GM12873 (cell line): Measurements from ENCODE around the gene EFNA3.

Experiments used
- TF ChIP-seq, protein P1 (sequence below): IDR thresholded peaks from 2 replicates; pipeline ENCODE4 v1.5.1; 2012; ENCODE audit warnings: low read depth, mild to moderate bottlenecking, moderate library complexity, low read length, control low read depth; ENCODE audit not compliant: insufficient read depth; ENCODE audit errors: missing control alignments

The EFNA3 gene

DNA sequence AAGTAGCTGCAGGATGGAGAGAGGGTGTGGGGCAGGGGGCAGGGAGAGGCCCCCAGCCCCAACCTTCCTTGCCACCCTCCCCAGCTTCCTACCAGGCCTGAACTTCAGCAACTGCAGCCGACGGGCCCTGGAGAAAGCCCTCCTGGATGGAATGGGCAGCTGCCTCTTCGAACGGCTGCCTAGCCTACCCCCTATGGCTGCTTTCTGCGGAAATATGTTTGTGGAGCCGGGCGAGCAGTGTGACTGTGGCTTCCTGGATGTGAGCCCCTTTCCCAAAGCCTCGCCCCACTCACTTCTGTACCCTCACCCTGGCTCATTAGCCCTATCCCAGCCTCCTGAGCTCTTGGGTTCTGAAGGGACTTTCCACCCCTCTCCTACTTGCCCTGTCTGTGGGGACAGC lies 21.5 kb upstream of the EFNA3 start:
- TF ChIP-seq, protein P1, sequence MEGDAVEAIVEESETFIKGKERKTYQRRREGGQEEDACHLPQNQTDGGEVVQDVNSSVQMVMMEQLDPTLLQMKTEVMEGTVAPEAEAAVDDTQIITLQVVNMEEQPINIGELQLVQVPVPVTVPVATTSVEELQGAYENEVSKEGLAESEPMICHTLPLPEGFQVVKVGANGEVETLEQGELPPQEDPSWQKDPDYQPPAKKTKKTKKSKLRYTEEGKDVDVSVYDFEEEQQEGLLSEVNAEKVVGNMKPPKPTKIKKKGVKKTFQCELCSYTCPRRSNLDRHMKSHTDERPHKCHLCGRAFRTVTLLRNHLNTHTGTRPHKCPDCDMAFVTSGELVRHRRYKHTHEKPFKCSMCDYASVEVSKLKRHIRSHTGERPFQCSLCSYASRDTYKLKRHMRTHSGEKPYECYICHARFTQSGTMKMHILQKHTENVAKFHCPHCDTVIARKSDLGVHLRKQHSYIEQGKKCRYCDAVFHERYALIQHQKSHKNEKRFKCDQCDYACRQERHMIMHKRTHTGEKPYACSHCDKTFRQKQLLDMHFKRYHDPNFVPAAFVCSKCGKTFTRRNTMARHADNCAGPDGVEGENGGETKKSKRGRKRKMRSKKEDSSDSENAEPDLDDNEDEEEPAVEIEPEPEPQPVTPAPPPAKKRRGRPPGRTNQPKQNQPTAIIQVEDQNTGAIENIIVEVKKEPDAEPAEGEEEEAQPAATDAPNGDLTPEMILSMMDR, result no peak

DNA sequence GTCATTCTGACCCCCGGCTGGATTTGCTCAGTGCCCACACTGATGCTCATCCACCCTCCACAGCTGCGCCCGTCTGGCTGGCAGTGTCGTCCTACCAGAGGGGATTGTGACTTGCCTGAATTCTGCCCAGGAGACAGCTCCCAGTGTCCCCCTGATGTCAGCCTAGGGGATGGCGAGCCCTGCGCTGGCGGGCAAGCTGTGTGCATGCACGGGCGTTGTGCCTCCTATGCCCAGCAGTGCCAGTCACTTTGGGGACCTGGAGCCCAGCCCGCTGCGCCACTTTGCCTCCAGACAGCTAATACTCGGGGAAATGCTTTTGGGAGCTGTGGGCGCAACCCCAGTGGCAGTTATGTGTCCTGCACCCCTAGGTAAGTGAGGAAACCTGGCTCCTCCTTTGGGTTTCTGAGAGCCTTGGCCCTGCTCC lies 20.8 kb upstream of the EFNA3 start:
- TF ChIP-seq, protein P1, result no peak

DNA sequence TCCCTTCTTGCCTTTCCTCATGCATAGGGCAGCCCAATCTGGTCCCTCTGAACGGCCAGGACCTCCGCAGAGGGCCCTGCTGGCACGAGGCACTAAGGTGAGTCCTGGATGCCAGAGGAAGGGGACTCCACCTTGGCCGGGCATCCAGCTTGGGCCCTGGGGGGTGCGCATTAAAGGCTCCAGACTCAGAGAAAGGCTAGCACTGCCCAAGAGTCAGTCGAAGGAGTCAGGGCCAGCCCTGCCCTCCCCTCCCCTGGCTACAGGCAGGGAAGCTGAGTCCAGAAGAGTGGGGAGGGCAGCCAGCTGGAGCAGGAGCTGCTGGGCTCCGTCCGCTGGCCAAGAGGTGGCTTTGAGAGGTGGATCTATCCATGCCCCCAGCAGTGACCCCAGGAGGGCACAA lies 17.9 kb upstream of the EFNA3 start:
- TF ChIP-seq, protein P1, result no peak

DNA sequence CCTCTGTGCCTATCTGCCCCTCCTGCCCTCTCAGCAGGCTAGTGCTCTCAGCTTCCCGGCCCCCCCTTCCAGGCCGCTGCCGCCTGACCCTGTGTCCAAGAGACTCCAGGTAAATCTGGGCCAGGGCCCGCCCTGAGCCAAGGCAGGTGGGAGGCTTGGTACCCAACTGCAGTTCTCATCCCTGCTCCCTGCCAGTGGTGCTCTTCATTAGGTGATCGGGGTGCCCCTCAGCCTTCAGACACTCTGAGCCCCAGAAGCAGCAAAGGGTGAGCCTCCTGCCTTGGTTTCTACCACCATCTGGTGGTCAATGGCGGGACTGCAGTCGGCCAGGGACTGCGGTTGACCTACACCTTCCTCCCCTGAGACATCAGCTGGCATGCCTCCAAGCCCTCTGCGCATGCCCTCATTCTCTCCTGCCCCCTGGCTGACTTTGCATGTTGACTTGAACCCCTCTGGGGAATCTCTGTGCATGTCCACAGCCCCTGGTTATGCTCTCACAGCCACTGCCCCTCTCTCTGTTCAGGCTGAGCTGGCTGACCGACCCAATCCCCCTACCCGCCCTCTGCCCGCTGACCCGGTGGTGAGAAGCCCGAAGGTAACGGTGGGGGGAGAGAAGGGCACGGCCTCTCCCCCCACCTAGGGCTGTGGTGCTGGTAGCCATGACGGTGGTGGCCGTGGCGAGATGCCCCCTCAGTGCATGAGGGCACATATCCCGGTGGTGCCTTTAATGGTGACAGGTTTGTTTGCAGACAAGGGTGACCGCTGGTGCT lies 17.1 kb upstream of the EFNA3 start:
- TF ChIP-seq, protein P1, result peak; percentile 100

DNA sequence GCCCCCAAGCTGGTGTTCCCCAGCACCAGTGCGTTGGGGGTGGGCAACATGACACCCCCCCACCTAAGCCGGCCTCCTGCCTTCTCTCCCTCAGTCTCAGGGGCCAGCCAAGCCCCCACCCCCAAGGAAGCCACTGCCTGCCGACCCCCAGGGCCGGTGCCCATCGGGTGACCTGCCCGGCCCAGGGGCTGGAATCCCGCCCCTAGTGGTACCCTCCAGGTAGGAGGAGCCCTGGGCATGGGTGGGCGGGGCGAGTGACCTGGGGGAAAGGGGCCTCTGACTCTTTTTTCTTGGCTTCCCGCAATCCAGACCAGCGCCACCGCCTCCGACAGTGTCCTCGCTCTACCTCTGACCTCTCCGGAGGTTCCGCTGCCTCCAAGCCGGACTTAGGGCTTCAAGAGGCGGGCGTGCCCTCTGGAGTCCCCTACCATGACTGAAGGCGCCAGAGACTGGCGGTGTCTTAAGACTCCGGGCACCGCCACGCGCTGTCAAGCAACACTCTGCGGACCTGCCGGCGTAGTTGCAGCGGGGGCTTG lies 16.4 kb upstream of the EFNA3 start:
- TF ChIP-seq, protein P1, result peak; percentile 33

DNA sequence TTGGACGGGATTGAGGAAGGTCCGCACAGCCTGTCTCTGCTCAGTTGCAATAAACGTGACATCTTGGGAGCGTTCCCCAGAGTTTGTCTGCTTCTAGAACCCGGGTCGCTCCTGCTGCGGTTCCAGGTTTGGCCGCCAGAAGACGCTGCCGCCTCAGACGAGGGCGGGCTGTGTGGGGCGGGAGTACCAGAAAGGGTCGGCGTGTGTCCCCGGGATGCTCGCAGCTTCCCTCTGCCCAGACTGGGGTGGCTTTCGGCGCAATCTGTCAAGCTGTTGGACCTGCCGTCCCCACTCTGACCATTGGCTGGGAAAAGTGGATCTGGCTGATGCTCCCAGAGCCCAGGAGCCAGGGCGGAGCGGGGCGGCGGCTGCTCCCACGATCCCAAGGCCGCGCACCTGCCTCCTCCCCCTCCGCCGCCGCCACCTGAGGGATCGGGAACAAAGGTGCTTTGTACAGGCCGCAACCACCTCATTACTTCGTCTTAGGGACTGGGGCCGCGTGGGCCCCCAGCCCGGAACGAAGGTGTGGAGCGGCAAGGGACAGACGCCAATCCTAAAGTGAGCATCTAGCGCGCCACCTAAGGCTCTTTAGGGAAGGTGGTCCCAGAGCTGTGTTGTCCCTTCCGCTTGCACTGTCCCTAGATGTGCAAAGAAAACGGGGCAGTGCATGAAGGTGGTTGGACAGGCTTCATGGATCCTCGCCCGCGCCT lies 15.8 kb upstream of the EFNA3 start:
- TF ChIP-seq, protein P1, result peak; percentile 94

DNA sequence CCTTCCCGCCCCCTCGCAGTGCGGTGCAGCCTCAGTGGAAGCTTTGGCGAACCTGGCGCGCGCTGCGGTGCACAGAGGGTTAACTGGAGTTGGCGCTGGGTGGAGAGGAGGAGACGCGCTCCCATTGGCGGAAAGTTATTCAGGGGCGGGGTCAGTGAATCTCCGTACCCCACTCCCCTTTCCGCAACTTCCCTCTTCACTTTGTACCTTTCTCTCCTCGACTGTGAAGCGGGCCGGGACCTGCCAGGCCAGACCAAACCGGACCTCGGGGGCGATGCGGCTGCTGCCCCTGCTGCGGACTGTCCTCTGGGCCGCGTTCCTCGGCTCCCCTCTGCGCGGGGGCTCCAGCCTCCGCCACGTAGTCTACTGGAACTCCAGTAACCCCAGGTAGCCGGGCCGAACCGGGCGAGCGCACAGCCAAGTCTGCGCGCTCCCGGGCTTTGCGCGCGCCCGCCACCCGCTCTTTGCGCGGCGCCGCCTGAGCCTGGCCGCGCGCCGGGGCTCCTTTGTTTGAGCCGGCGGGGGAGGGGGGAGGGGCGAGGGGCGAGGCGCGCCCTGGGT lies 15.0 kb upstream of the EFNA3 start, which contains the start of gene EFNA4:
Gene EFNA4, plus strand, starts transcription at position 191 of the 561 bp plus-strand sequence. Its CDS starts 84 bp downstream, at position 275.
- TF ChIP-seq, protein P1, result no peak
